GM18505 (cell line): Measurements from ENCODE around the gene EIF4E1B.

ENCODE experiments used
- ATAC-seq: cut with Tn5 transposase; IDR thresholded peaks from one replicate; pipeline ENCODE4 v1.9.1; 2021; ENCODE audit not compliant: unreplicated experiment
- POLR2A ChIP-seq: IDR thresholded peaks from 4 replicates; pipeline ENCODE4 v1.6.1; 2011; ENCODE audit warnings: borderline replicate concordance; ENCODE audit not compliant: insufficient read depth, insufficient read length; ENCODE audit errors: extremely low read depth

EIF4E1B gene

DNA sequence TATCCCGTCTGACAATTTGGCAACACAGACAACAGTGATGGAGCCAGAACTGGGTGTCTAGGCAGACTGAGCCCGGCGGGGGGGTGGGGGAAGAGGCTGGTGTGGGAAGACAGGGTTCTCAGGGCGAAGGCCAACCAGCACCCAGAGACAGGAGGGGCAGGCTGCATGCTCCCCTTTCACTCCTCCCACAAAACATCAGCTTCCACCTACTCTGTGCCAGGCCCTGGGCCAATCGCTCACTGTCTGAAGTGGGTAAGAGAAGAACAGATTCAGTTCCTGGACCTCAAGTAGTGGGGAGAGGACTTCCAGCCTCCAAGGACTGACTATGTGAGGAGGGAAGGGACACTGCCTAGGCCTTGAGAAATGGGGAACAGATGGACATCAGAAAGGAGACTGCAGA is 2.9 kb upstream of the EIF4E1B start:
- TF ChIP-seq POLR2A, result no peak
- ATAC-seq, result no peak

DNA sequence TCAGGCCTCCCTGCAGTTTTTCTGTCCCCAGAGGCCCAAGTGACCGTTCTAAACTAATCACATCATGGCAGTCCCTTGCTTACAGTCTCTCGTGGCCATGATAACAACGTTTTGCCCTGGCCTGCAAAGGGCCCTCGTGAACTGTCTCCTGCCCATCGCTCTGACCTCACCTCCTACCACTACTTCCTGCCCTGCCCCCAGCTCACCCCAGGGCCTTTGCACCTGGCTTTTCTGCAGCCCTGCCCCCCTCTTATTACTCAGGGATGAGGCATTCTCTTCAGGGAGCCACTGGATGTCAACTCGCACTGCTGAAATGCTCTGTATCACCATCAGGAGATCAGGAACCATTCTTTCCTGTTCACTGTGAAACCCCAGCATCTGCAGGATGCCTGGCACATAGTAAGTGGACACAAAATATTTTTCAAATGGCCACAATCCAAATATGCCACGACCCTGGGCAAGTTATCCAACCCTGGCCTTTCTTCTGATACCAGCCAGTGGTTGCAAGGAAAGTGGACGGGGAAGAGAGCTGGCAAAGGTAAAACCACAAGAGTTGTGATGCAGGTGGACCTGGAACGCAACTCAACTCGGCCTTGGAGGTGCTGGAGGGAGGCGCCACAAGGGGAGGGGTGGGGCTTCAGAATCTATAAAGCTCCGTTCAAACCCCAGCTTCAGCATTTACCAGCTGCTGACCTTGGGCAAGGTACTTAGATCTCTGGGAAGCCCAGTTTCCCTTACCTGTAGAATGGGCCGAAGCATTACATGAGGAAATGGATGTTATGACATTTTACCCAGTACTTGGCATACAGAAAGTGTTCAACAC is 1.9 kb upstream of the EIF4E1B start:
- ATAC-seq, result no peak
- no peak for TF ChIP-seq POLR2A

DNA sequence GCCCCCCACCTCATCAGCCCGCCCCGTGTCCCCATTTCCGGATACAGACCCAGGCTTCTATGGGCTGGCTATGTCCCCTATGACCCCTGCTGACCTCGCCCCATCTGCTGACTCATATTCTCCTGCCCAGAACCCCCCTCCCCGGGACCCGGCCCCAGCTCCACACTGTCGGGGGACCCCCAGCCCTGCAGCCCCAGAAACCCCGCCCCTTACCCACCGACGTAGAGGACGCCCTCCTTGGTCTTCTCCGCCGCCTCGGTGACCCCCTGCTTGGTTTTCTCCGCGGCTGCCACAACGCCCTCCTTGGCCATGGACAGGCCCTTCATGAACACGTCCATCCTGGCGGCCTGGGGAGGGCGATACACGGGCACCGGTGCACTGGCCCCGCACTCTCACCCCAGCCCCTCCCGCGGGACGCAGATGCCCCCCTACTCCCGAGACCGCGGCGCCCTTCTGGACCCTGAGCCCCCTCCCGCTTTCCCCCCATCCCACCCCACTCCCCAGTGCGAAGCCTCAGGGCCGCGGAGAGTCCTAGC is 1.1 kb upstream of the EIF4E1B start:
- ATAC-seq, result no peak

DNA sequence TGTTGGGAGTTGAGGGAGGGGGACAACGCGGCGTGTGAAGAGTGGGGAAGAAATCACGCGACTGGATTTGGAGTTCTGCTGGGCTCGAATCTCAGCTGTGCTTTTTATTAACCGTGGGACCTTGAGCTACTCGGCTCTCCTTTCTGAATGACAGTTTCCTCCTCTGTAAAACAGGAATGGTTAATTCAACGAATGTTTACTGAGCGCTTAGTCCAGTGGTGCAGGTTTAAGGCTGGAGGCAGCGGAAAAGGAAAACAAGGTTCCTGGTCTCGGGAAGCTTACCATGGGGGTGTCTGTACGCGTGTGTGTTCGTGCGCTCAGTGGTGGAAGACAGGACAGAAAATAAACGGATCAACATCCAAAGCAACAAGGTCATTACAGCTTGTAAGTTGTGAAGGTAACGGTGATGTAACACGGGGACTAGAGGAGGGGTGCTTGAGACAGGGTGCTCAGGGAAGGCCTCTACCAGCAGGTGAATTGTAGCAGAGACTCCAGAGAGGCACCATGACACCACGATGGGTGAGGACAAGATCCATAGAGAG is 277 bp downstream of the EIF4E1B start:
- TF ChIP-seq POLR2A, result no peak
- ATAC-seq, result no peak

More for the DNA sequence above, 1.1 kb upstream of the EIF4E1B start:
- no peak for TF ChIP-seq POLR2A

DNA sequence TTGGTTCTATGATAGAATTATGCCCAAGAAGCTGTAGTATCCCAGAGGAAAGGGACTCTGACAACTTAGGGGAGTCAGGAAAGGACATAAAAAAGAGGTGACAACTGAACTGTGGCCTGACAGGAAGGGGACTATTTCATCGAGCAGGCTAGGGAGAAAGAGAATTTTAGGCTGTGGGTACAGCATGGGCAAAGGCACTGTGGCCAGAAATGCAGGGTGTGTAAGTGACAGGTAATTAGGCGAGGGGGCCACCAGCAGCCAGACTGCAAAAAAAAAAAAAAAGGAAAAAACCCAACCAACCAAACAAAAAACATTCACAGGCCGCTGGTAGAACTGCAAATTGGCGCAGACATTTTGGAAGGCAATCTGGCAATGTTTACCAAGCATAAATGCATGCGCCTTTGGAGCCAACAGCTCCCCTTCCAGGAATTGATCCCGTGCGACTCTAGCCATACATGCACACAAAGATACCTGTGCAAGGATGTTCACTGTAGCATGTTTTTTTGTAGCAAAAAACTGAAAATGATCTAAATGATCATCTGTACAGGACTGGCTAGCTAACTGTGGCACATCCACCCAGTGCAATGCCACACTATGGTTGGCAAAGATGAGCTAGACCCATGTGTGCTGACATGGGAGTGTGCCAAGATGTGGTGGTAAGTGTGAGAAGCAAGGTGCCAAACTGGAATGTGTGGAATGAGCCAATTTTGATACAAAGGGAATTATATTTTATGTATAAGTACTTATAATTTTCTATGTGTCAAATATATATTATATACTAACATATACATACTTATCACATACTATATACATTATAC is 1.1 kb downstream of the EIF4E1B start:
- no peak for TF ChIP-seq POLR2A
- ATAC-seq, result no peak

DNA sequence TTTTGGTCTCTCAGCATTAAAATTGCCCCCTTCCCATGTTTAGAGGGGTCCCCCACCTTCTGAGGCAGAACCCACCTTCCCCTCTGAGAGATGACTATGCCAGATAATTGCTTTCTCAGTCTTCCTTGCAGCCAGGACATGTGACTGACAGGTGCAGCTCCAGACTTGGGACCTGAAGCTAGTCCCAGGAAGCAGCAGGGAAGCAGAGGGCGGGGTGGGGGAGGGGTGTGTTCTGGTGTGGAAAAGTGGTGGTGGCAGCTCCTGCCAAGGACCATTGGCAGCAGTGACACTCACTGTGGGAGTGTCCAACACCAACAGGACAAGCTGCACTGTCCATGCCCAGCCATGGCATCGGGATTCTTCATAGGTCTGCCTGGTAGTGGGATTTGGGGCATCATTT is 2.3 kb downstream of the EIF4E1B start:
- no peak for ATAC-seq

DNA sequence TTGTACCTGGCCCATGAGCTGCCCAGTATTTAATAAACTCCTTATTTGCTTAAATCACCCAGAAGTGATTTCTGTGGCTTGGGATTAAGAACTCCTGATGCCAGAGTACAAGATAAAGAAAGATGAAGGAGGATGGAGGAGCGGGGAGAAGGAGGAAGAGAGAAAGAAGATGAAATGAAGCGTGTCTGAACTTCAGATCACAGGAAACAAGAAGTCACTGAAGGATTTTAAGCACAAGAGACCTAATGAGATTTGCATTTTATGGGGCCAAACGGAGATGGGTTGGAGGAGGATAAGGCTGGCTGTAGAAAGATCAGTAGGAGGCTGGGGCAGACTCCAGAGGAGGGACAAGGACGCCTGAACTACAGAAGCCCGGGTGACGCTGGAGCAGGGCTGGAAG is 3.1 kb downstream of the EIF4E1B start:
- no peak for ATAC-seq
- TF ChIP-seq POLR2A, result no peak

More for the DNA sequence above, 2.3 kb downstream of the EIF4E1B start:
- no peak for TF ChIP-seq POLR2A

DNA sequence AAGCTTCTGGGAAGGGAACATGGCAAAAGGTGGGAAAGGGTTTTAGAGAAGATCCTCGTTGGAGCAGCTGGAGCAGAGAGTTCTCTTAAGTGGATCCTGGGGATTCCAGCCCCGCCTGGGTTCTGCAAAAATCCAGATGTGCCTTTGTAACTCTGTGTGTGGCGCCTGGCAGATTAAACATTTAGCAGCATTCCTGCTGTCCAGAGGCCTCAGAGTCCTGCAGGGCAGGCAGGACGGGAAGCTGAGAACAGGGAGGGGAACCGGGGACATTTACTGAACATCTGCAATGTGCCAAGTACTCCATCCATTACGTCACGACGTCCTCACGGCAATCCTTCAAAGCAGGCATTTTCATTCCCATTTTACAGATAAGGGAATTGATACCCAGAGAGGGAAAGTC is 6.0 kb downstream of the EIF4E1B start:
- TF ChIP-seq POLR2A, result no peak
- no peak for ATAC-seq

DNA sequence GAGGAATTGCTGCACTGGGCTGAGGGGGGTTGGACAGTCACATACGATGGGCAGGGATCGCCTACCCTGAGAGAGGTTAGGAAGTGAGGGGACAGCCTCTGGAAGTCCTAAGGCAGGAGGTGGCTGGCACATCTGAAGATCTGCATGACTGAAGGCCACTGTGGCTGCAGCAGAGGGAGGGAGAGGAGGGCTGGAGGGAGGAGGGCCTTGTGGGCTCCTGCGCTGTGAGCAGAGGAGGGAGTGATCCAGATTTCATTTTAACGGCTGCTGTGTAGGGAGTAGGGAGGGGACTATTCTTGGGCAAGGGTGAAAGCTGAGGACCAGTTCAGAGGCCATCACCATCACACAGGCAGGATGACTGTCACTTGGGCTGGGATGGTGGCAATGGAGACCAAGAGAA is 7.1 kb downstream of the EIF4E1B start:
- no peak for TF ChIP-seq POLR2A
- no peak for ATAC-seq

DNA sequence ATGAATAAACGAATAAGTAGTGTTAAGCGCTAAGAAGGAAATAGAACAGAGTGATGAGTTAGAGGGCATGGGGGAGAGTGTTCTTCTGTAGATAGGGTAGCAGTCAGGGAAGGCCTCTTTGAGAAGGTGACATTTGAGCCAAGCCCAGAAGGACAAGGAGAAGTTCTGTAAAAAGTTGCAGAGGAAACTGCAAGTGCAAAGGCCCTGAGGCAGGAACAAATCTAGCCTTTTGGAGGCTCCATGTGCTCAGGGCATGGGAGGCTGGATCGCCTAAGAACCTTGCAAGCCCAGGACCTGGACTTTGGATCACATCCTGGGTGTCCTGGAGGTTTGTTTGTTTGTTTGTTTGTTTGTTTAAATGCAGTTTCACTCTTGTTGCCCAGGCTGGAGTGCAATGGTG is 8.0 kb downstream of the EIF4E1B start:
- TF ChIP-seq POLR2A, result no peak
- ATAC-seq, result no peak

DNA sequence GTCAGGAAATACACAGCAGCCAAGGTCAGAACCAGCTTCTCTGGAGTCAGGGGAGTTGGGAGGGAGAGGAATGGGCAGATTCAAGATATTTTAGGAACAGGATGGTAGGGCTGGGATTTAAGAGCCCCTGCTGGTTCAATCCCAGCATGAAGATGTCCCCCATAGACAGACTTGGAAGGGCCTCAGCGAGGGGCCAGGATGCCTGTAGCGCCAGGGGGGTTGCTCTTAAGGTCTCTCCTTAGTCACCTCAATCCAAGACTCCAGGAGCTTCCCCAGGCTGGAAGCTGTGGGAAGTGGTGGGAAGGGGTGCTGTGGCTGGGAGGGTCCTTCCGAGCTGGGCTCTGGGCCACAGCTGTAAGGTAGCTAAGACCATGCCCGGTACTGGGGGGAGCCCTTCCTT is 8.7 kb downstream of the EIF4E1B start:
- TF ChIP-seq POLR2A, result no peak
- ATAC-seq, result no peak

DNA sequence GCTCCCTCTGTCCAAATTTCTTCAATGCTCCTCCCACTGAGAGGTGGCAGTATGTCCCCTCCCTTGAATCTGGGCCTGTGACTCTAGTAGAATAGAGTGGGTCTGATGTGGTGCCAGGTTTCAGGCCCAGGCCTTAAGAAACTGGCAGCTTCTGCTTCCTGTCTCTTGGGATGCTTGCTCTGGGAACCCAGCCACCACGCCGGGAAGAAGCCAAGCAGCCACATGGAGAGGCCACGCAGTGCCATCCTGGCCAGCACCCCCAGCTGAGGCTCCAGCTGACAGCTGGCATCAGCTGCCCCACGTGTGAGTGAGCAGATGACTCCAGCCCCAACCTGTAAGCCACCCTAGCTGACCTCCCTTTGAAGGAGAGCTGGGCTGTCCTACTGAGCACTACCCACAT is 9.5 kb downstream of the EIF4E1B start:
- ATAC-seq, result no peak
- no peak for TF ChIP-seq POLR2A

DNA sequence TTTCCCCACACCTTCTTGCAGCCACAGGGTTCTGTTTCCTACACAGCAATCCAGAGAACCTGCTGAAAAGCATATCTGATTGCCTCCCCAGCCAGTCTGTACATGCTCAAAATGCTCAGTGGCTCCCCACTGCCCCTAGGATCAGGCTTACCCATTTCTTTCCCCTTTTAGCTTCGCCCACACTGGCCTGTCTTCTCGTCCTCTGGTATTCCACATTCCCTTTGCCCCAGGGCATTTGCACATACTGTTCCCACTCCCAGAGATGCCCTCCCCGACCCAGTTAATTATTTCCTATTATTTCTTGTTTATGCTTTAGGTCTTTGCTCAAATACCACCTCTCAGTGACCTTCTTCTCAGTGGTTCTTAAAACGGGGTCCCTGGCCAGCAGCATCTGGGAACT is 10.1 kb downstream of the EIF4E1B start:
- TF ChIP-seq POLR2A, result no peak

DNA sequence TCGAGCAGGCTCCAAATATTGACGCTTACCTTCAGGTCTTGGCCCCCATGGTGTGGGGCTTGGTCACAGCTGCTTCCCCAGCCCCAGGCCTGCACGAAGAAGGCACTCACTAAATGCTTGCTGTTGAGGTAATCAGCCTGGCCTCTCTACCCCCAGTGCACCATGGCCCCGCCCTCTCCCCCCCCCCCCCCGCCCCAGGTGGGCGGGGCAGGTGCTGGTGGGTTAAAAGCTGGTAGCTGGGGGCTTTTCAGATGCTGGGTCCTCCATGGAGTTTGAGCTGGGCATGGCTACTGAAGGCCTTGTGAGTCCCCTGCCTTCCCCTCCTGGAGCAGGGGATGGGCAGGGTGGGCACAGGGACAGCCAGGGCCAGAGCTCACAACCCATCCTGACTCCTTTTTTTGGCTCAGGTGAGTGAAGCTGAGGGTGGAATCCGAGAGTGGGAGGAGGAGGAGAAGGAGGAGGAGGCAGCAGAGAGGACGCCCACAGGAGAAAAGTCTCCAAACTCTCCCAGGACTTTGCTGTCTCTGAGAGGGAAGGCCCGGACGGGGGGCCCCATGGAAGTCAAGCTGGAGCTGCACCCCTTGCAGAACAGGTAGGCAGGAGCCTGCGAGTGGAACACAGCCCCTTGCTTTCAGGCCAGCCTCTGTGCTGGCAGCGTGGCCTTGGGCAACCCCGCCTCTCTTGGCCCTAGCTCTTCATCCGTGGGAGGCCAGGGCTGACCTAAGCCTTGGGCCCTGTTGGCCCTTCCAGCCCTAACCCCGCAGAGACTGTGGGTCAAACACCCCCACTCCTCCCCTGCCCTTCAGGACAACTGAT is 12.4 kb downstream of the EIF4E1B start:
- no peak for ATAC-seq
- TF ChIP-seq POLR2A, result no peak

More for the DNA sequence above, 10.1 kb downstream of the EIF4E1B start:
- no peak for ATAC-seq
